HepG2 (cell line): Measurements from ENCODE around the gene CHKB. TPM values are rescaled to one million over a fixed set of nuclear protein-coding genes. Genes with fewer than 3 reads are reported as not detected.

ENCODE experiments used
- ATAD3A ChIP-seq: sonication (generic); formaldehyde crosslinking; IDR thresholded peaks from 2 replicates; pipeline ENCODE4 v1.4.0; 2020; ENCODE audit warnings: missing genetic modification reagents
- BRCA1 ChIP-seq: sonication (generic); formaldehyde crosslinking; IDR thresholded peaks from 2 replicates; pipeline ENCODE4 v1.4.0; 2020; ENCODE audit warnings: missing genetic modification reagents
- ELF4 ChIP-seq: sonication (generic); formaldehyde crosslinking; IDR thresholded peaks from 2 replicates; pipeline ENCODE4 v1.5.0; 2020; ENCODE audit warnings: missing genetic modification reagents, mild to moderate bottlenecking, moderate library complexity, borderline replicate concordance
- ELK4 ChIP-seq: sonication (generic); formaldehyde crosslinking; IDR thresholded peaks from 2 replicates; pipeline ENCODE4 v1.9.0; 2021; ENCODE audit warnings: missing genetic modification reagents, borderline replicate concordance
- HMGXB4 ChIP-seq, 2 experiments: sonication (generic) in 1 of 2; formaldehyde crosslinking in 1 of 2; IDR thresholded peaks; 2 replicates each; pipeline versions ENCODE4 v1.4.0 to v1.6.1; 2018 to 2020; ENCODE audit warnings: missing genetic modification reagents in 2 of 2, borderline replicate concordance in 1 of 2, low read depth in 1 of 2, mild to moderate bottlenecking in 1 of 2, missing biosample characterization in 1 of 2
- HNF4G ChIP-seq, 2 experiments: sonication (generic) in 1 of 2; formaldehyde crosslinking in 1 of 2; IDR thresholded peaks; 2 replicates each; pipeline versions ENCODE4 v1.4.0 to v1.6.1; 2011 to 2020; ENCODE audit warnings: borderline replicate concordance in 2 of 2, low read depth in 2 of 2, mild to moderate bottlenecking in 2 of 2, low read length in 1 of 2, missing genetic modification reagents in 1 of 2, moderate library complexity in 1 of 2
- HNRNPLL ChIP-seq: fragments of 200-400 bp; formaldehyde crosslinking; IDR thresholded peaks from 2 replicates; pipeline ENCODE4 v1.6.1; 2017; ENCODE audit warnings: mild to moderate bottlenecking, low read depth, low read length; ENCODE audit not compliant: poor library complexity, severe bottlenecking
- KAT2B ChIP-seq: fragments of 150-350 bp; IDR thresholded peaks from 2 replicates; pipeline ENCODE4 v1.6.1; 2014; ENCODE audit warnings: low read depth, low read length, borderline replicate concordance
- MNT ChIP-seq: fragments of 450-650 bp; IDR thresholded peaks from 2 replicates; pipeline ENCODE4 v1.6.1; 2016
- NPAS2 ChIP-seq: sonication (generic); formaldehyde crosslinking; IDR thresholded peaks from 2 replicates; pipeline ENCODE4 v1.8.0; 2022; ENCODE audit warnings: mild to moderate bottlenecking, missing genetic modification reagents, borderline replicate concordance
- PHF21A ChIP-seq: sonication (generic); formaldehyde crosslinking; IDR thresholded peaks from 2 replicates; pipeline ENCODE4 v1.5.0; 2020; ENCODE audit warnings: mild to moderate bottlenecking, missing genetic modification reagents
- SOX13 ChIP-seq, 3 experiments: fragments of 450-650 bp in 1 of 3; sonication (generic) in 1 of 3; formaldehyde crosslinking in 1 of 3; IDR thresholded peaks in 2 of 3; conservative IDR thresholded peaks in 1 of 3; 2 replicates each; pipeline versions ENCODE4 v1.5.0 to v1.6.1; 2016 to 2020; ENCODE audit warnings: antibody characterized with exemption in 1 of 3, mild to moderate bottlenecking in 1 of 3, missing compliant biosample characterization in 1 of 3, missing genetic modification reagents in 1 of 3, moderate library complexity in 1 of 3
- SOX6 ChIP-seq, 2 experiments: fragments of 450-650 bp in 1 of 2; sonication (generic) in 1 of 2; formaldehyde crosslinking in 1 of 2; IDR thresholded peaks; 2 replicates each; pipeline versions ENCODE4 v1.4.0 to v1.6.1; 2017 to 2020; ENCODE audit warnings: antibody characterized with exemption in 1 of 2, mild to moderate bottlenecking in 1 of 2, missing genetic modification reagents in 1 of 2
- UBTF ChIP-seq: sonication (generic); formaldehyde crosslinking; IDR thresholded peaks from 2 replicates; pipeline ENCODE4 v1.4.0; 2020; ENCODE audit warnings: mild to moderate bottlenecking, missing genetic modification reagents
- ZNF34 ChIP-seq: sonication (generic); formaldehyde crosslinking; IDR thresholded peaks from 2 replicates; pipeline ENCODE4 v1.4.0; 2020; ENCODE audit warnings: mild to moderate bottlenecking, missing genetic modification reagents, borderline replicate concordance
- ZNF746 ChIP-seq: sonication (generic); formaldehyde crosslinking; IDR thresholded peaks from 2 replicates; pipeline ENCODE4 v1.8.0; 2022; ENCODE audit warnings: mild to moderate bottlenecking, missing genetic modification reagents
- ZNF780A ChIP-seq: sonication (generic); formaldehyde crosslinking; IDR thresholded peaks from 2 replicates; pipeline ENCODE4 v1.8.0; 2022; ENCODE audit warnings: mild to moderate bottlenecking, missing genetic modification reagents, moderate library complexity
- ZNF800 ChIP-seq: sonication (generic); formaldehyde crosslinking; IDR thresholded peaks from 2 replicates; pipeline ENCODE4 v1.4.0; 2020; ENCODE audit warnings: missing genetic modification reagents
- polyA plus RNA-seq, 8 experiments: library from polyadenylated mRNA; depleted of rRNA in 3 of 8; stranded (reverse) in 7 of 8; unstranded in 1 of 8; fragments of >200 nt; fragmentation: Illumina TruSeq in 4 of 8; extraction: Trizol in 4 of 8; gene quantifications; 2 replicates each; pipeline versions ENCODE4 v1.2.1 to v1.2.3, GENCODE V29; 2011 to 2016; ENCODE audit warnings: low read depth in 4 of 8, missing spikeins in 1 of 8, mixed read lengths in 1 of 8; ENCODE audit not compliant: insufficient read depth in 1 of 8
- total RNA-seq, 5 experiments: library from RNA; depleted of rRNA; stranded (reverse); fragments of >200 nt; fragmentation: Illumina TruSeq; extraction: Trizol; gene quantifications; 2 replicates each; pipeline ENCODE4 v1.2.3, GENCODE V29; 2016; ENCODE audit warnings: low read depth in 1 of 5

The CHKB gene
- total and polyA plus RNA-seq, 2 of the 13 experiments (the other 11 are each of a cell fraction or from before 2014, with no cell fraction given), result 24.5 to 42.7 TPM

- peak; percentile 66 for TF ChIP-seq HNF4G (IDR thresholded peaks at IDR 0.05; ENCODE audit: borderline replicate concordance, low read depth, low read length)
- TF ChIP-seq HNF4G (CRISPR knock-in tag; IDR thresholded peaks at IDR 0.05; ENCODE audit: borderline replicate concordance, low read depth), result peak; percentile 47; the same call in 1 of the 2 replicates
- TF ChIP-seq UBTF (CRISPR knock-in tag), result peak; percentile 78
- TF ChIP-seq ZNF780A (CRISPR knock-in tag), result no peak
- TF ChIP-seq ELF4, result no peak
- no peak for TF ChIP-seq ELK4 (CRISPR knock-in tag)
- TF ChIP-seq HMGXB4 (CRISPR knock-in tag; IDR thresholded peaks at IDR 0.05; ENCODE audit: borderline replicate concordance in 1 of 2, low read depth in 1 of 2), result 0 out of 4 replicates have a peak, but pooled peaks of 1 of the 2 experiments have one; percentile 50
- no peak for TF ChIP-seq NPAS2 (CRISPR knock-in tag)
- TF ChIP-seq ZNF800, result no peak
- no peak for TF ChIP-seq MNT
- no peak for TF ChIP-seq ATAD3A (CRISPR knock-in tag)
- TF ChIP-seq PHF21A (CRISPR knock-in tag), result peak; percentile 32; the same call in 1 of the 2 replicates
- TF ChIP-seq ZNF34, result no peak
- TF ChIP-seq KAT2B, result no peak
- TF ChIP-seq SOX6 (IDR thresholded peaks at IDR 0.05), result no peak
- peak; percentile 51 for TF ChIP-seq SOX6 (CRISPR knock-in tag; IDR thresholded peaks at IDR 0.05)
- TF ChIP-seq ZNF746 (CRISPR knock-in tag), result peak; percentile 55; the same call in 1 of the 2 replicates
- TF ChIP-seq BRCA1 (CRISPR knock-in tag), result no peak
- TF ChIP-seq SOX13 (IDR thresholded peaks at IDR 0.05), result no peak
- TF ChIP-seq SOX13 (CRISPR knock-in tag; conservative IDR thresholded peaks at IDR 0.05 in 1 of 2, IDR thresholded peaks at IDR 0.05 in 1 of 2), result peak in 1 of 2 experiments; percentile 30; a peak in 1 of 4 replicates
- TF ChIP-seq HNRNPLL, result peak; percentile 21
Measured at GRCh38 chr22:50569041-50569459, 13.6 kb downstream of the CHKB start (continued).
